WERI-Rb-1 (cell line): Measurements from ENCODE around the gene UBXN2A.

Experiments used
- DNase-seq: peaks from one replicate; pipeline ENCODE4 v3.0.0-alpha.2; 2020
- H3K27ac ChIP-seq: fragments of 250-450 bp; sonication (Bioruptor Pico); 2 replicates; pipeline ENCODE4 v1.5.1; 2020; ENCODE audit warnings: mild to moderate bottlenecking, moderate library complexity
- H3K27me3 ChIP-seq: fragments of 250-450 bp; sonication (Bioruptor Pico); 2 replicates; pipeline ENCODE4 v1.5.1; 2021; ENCODE audit warnings: mild to moderate bottlenecking, low read depth, moderate library complexity; ENCODE audit not compliant: insufficient read depth, severe bottlenecking
- H3K36me3 ChIP-seq: fragments of 250-450 bp; sonication (Bioruptor Pico); 2 replicates; pipeline ENCODE4 v1.5.1; 2020; ENCODE audit warnings: mild to moderate bottlenecking, moderate library complexity
- H3K4me3 ChIP-seq: 2 replicates; pipeline ENCODE4 v1.5.1; 2011; ENCODE audit warnings: low read depth, mild to moderate bottlenecking, control low read depth, low read length
- H3K9me3 ChIP-seq: fragments of 250-450 bp; sonication (Bioruptor Pico); 2 replicates; pipeline ENCODE4 v1.5.1; 2021; ENCODE audit warnings: mild to moderate bottlenecking, moderate library complexity; ENCODE audit not compliant: severe bottlenecking
- TF ChIP-seq, protein P1 (sequence below): IDR thresholded peaks from 2 replicates; pipeline ENCODE4 v1.5.1; 2011; ENCODE audit warnings: low read depth, mild to moderate bottlenecking, control low read depth, inconsistent platforms, low read length

UBXN2A gene

DNA sequence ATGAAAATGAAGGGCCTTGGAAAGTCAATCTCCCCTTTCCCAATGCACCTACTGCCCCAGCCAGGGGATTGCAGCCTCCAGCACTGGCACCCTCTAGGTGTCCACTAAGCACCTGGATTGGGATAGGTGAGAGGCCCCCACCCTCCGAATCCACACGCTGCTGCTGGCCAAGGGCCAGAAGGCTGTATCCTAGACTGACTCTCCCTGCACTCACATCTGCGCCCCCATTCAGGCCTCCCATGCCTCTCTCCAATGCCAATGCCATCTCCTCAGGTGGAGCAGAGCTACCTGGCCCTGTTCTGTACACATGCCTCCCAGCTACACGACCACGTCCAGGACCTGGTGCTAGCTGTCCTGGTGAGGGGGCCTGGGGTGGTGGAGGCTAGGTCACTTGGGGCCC is 79.5 kb downstream of the UBXN2A start:
- Histone ChIP-seq H3K36me3 (peaks cover 25% of the 10 kb centered on the region), H3K9me3 (no peaks in the 10 kb centered on the region), H3K4me3 (no peak overlapping the region), H3K27ac (no peak overlapping the region), H3K27me3 (no peaks in the 10 kb centered on the region)
- no peak for DNase-seq
- TF ChIP-seq, protein P1, sequence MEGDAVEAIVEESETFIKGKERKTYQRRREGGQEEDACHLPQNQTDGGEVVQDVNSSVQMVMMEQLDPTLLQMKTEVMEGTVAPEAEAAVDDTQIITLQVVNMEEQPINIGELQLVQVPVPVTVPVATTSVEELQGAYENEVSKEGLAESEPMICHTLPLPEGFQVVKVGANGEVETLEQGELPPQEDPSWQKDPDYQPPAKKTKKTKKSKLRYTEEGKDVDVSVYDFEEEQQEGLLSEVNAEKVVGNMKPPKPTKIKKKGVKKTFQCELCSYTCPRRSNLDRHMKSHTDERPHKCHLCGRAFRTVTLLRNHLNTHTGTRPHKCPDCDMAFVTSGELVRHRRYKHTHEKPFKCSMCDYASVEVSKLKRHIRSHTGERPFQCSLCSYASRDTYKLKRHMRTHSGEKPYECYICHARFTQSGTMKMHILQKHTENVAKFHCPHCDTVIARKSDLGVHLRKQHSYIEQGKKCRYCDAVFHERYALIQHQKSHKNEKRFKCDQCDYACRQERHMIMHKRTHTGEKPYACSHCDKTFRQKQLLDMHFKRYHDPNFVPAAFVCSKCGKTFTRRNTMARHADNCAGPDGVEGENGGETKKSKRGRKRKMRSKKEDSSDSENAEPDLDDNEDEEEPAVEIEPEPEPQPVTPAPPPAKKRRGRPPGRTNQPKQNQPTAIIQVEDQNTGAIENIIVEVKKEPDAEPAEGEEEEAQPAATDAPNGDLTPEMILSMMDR, result no peak

DNA sequence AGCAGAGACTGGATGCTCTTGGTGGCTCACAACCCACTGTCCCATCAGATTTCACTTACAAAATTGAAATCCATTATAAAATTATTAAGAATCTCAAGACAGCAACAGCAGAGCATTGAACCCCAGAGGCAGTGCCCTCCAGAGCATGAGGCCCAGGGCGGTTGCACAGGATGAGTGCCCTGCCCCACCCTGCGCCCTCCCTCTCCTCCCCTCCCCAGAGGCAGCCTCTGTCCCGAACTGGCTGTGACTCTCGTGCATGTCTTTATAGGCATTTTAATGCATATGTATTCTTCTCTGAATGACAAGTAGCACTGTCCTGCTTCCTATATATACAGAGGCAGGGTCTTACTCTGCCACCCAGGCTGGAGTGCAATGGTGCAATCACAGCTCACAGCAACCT is 80.0 kb downstream of the UBXN2A start:
- Histone ChIP-seq H3K36me3 (peaks cover 30% of the 10 kb centered on the region), H3K4me3 (no peak overlapping the region), H3K27me3 (no peaks in the 10 kb centered on the region), H3K27ac (no peak overlapping the region), H3K9me3 (no peaks in the 10 kb centered on the region)
- no peak for DNase-seq
- TF ChIP-seq, protein P1, result no peak

DNA sequence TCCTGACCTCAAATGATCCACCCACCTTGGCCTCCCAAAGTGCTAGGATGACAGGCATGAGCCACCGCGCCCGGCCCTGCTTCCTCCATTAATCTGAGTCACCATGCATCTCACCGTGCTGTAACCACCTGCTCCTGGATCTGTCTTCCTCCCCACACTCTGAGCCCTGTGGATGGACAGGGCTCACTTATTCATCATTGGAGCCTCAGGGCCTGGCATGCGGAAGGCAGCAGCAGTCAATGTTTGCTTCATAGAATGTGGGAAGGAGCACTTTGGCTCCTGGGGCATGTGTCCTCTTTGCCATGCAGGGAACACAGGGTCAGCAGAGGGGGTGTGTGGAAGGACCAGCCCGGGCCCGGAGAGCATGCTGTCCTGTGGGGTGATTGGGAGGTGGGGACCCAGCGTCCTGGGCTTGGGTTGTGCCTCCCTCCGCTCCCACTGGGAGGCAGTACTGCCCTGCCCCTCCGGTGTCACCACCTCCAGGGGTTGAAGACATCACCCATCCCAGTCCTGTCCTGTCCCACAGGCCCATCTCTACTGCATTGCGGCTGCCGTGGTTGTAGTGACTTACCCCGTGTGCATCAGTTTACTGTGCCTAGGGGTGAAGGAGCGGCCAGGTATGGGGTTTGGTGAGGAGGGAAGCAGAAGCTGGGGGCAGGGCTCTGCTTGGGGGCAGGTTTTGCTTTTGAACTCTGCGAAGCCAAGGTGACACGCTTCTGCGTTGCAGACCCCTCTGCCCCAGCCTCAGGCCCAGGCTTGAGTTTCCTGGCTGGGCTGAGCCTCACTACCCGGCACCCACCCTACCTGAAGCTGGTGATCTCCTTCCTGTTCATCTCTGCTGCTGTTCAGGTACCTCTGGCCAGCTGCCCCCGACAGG is 81.1 kb downstream of the UBXN2A start:
- Histone ChIP-seq H3K36me3 (peaks cover 41% of the 10 kb centered on the region), H3K27me3 (no peaks in the 10 kb centered on the region), H3K9me3 (no peaks in the 10 kb centered on the region), H3K27ac (no peak overlapping the region; the same call in 1 of the 2 replicates), H3K4me3 (no peak overlapping the region)
- TF ChIP-seq, protein P1, result peak; percentile 99
- DNase-seq, result peak; percentile 81

DNA sequence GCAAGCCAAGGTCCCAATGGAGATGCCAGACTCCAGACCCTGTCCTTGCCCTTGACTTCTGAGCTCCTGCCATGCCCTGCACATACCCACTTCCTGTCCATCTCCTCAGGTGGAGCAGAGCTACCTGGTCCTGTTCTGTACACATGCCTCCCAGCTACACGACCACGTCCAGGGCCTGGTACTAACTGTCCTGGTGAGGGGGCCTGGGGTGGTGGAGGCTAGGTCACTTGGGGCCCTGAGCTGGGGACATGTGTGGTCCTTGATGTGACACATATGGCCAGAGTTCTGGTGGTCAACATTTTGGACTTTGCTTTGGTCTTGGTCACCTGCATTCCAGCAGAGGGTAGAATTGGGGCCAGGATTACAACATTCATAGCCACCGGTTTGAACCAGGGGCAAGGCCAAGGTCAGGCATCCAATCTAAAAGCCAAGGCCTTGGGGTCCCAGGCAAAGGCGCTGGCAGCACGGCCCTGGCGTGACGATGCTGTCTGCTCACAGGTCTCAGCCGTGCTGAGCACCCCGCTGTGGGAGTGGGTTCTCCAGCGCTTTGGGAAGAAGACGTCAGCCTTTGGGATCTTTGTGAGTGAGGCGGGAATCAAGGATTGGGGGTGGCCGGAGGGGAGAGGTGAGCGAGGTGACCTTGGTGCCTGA is 82.2 kb downstream of the UBXN2A start:
- Histone ChIP-seq H3K27me3 (no peaks in the 10 kb centered on the region), H3K36me3 (peaks cover 49% of the 10 kb centered on the region), H3K9me3 (no peaks in the 10 kb centered on the region), H3K4me3 (no peak overlapping the region), H3K27ac (no peak overlapping the region)
- DNase-seq, result no peak
- TF ChIP-seq, protein P1, result no peak

DNA sequence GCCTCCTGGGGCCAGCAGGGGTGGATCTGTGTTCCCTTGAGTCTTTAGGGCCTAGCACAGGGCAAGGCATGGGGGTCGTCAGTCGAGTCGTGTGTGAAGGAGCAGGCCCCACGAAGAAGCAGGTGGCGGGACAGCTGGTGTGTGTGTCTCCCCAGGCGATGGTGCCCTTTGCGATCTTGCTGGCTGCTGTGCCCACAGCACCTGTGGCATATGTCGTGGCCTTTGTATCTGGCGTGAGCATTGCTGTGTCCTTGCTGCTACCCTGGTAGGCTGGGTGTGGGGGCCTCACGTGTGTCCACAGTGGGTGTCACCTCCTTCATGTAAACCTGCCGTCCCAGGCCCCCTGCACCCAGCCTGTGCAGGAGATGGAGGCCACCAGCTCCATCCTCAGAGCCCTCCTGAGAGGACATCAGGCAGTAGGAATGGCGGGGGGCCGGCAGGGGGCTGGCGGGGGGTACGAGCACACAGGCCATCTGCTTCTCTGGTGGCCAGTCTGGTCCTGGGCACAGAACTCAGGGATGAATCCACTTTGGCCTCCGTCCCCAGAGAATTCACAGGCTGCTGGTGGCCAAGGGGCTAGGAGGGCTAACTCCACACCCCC is 82.8 kb downstream of the UBXN2A start:
- no peaks in the 10 kb centered on the region for H3K9me3 ChIP-seq
- H3K27me3 ChIP-seq, result no peaks in the 10 kb centered on the region
- H3K27ac ChIP-seq, result no peak overlapping the region
- DNase-seq, result no peak
- TF ChIP-seq, protein P1, result no peak
- H3K4me3 ChIP-seq, result no peak overlapping the region
- H3K36me3 ChIP-seq, result peaks cover 53% of the 10 kb centered on the region
